Measurements from ENCODE around the gene PRRT2.

Gene PRRT2

DNA sequence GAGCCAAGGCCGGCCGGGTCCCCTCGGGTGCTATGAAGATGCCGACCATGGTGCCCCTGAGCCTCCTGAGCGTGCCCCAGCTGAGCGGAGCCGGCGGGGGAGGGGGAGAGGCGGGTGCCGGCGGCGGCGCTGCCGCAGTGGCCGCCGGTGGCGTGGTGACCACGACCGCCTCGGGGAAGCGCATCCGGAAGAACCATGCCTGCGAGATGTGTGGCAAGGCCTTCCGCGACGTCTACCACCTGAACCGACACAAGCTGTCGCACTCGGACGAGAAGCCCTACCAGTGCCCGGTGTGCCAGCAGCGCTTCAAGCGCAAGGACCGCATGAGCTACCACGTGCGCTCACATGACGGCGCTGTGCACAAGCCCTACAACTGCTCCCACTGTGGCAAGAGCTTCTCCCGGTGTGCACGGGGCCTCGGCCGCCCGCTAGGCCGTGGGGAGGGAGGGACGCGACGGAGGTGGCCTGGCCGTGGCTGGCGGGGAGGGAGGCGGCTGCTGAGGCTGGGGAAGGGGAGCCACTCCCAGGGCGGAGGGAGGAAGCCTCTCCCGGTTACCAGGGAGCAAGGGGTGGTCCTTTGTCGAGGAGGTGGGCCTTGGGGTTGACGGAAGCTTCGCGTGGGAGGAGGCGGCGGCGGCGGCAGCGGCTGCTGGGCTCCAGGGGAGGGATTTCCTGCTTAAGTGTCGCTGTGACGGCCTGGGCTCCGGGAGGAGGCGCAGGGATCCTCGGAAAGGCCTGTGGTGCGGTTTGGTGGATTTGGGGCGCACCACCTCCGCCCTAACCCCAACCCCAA lies 4.4 kb upstream of the PRRT2 start:
- no peaks in the 10 kb centered on the region for H3K27me3 ChIP-seq (ENCODE audit: control insufficient read depth, insufficient read depth, low read length)
- peaks cover 31% of the 10 kb centered on the region for H3K36me3 ChIP-seq (ENCODE audit: control insufficient read depth, low read depth, low read length)
- peak overlapping the region; percentile 86 for H3K4me3 ChIP-seq (ENCODE audit: low read length)
- peak overlapping the region; percentile 83 for H3K9ac ChIP-seq (ENCODE audit: low read length)
- peaks cover 35% of the 10 kb centered on the region for H3K4me1 ChIP-seq (ENCODE audit: control insufficient read depth, low read depth, low read length)
- no peak overlapping the region for H3K27ac ChIP-seq (ENCODE audit: low read length)
- no peaks in the 10 kb centered on the region for H3K9me3 ChIP-seq (ENCODE audit: control insufficient read depth, low read depth, low read length)

- H3K36me3 ChIP-seq (ENCODE audit: control insufficient read depth, low read depth, low read length) = peaks cover 24% of the 10 kb centered on the region
- H3K27me3 ChIP-seq (ENCODE audit: control insufficient read depth, insufficient read depth, low read length) = no peaks in the 10 kb centered on the region
- H3K9me3 ChIP-seq (ENCODE audit: control insufficient read depth, low read depth, low read length) = no peaks in the 10 kb centered on the region
- H3K9ac ChIP-seq (ENCODE audit: low read length) = peak overlapping the region; percentile 83
- H3K27ac ChIP-seq (ENCODE audit: low read length) = no peak overlapping the region
- peak overlapping the region; percentile 86 for H3K4me3 ChIP-seq (ENCODE audit: low read length)
- peaks cover 42% of the 10 kb centered on the region for H3K4me1 ChIP-seq (ENCODE audit: control insufficient read depth, low read depth, low read length)
Measured at GRCh38 chr16:29808219-29808900, 3.6 kb upstream of the PRRT2 start.

GRCh38 chr16:29809031-29809747 lies 2.8 kb upstream of the PRRT2 start:
- Histone ChIP-seq H3K4me3 (ENCODE audit: low read length) (peak overlapping the region; percentile 86), H3K9ac (ENCODE audit: low read length) (no peak overlapping the region), H3K36me3 (ENCODE audit: control insufficient read depth, low read depth, low read length) (peaks cover 19% of the 10 kb centered on the region), H3K27ac (ENCODE audit: low read length) (no peak overlapping the region), H3K9me3 (ENCODE audit: control insufficient read depth, low read depth, low read length) (no peaks in the 10 kb centered on the region), H3K27me3 (ENCODE audit: control insufficient read depth, insufficient read depth, low read length) (no peaks in the 10 kb centered on the region), H3K4me1 (ENCODE audit: control insufficient read depth, low read depth, low read length) (peaks cover 47% of the 10 kb centered on the region)

- H3K4me3 ChIP-seq (ENCODE audit: low read length) = peak overlapping the region; percentile 81
- H3K9ac ChIP-seq (ENCODE audit: low read length) = no peak overlapping the region
- peaks cover 42% of the 10 kb centered on the region for H3K4me1 ChIP-seq (ENCODE audit: control insufficient read depth, low read depth, low read length)
Measured at GRCh38 chr16:29809850-29810698, 1.9 kb upstream of the PRRT2 start.

GRCh38 chr16:29810699-29811169 lies 1.3 kb upstream of the PRRT2 start:
- Histone ChIP-seq H3K9me3 (ENCODE audit: control insufficient read depth, low read depth, low read length) (no peaks in the 10 kb centered on the region), H3K9ac (ENCODE audit: low read length) (peak overlapping the region; percentile 31), H3K4me1 (ENCODE audit: control insufficient read depth, low read depth, low read length) (peaks cover 42% of the 10 kb centered on the region), H3K4me3 (ENCODE audit: low read length) (peak overlapping the region; percentile 81), H3K36me3 (ENCODE audit: control insufficient read depth, low read depth, low read length) (peaks cover 16% of the 10 kb centered on the region), H3K27me3 (ENCODE audit: control insufficient read depth, insufficient read depth, low read length) (no peaks in the 10 kb centered on the region), H3K27ac (ENCODE audit: low read length) (no peak overlapping the region)

More at GRCh38 chr16:29809850-29810698, 1.9 kb upstream of the PRRT2 start:
- Histone ChIP-seq H3K9me3 (ENCODE audit: control insufficient read depth, low read depth, low read length) (no peaks in the 10 kb centered on the region), H3K27me3 (ENCODE audit: control insufficient read depth, insufficient read depth, low read length) (no peaks in the 10 kb centered on the region), H3K36me3 (ENCODE audit: control insufficient read depth, low read depth, low read length) (peaks cover 16% of the 10 kb centered on the region), H3K27ac (ENCODE audit: low read length) (no peak overlapping the region)

DNA sequence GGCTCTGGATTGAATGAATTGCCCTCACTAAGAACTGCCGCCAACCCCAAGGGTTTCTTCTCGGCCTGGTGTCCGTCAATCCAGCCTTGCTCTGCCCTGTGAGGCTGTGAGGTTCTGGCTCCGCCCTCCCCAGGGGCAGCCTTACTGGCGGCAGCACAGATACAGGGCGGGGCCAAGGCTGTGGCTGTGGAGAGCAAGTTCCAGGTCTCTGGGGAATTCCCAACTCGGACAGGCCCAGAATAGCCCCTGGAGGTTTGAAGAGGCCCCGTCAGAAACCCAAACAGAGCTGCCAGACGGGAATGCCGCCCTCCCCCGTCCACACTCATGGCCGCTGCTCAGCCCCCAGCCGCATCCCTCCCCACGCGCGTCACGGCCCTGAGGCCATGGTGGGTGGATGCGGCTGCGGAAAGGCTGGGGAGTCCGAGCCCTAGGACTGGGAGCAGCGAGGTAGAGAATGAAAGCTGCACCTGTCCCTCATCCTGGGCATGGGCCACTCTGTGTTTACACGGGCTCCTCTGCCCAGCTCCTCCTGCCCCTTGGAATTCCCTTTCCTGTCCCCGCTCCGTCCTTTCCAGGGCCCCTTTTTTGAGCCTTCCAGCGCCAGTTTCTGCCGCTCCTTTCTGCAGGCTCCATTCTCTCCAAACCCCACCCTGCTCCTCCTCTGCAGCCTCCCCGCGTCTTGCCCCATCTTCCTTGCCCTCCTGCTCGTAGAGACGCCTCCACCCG lies 660 bp upstream of the PRRT2 start:
- peak overlapping the region; percentile 72 for H3K9ac ChIP-seq (ENCODE audit: low read length)
- H3K27ac ChIP-seq (ENCODE audit: low read length) = peak overlapping the region; percentile 60
- H3K36me3 ChIP-seq (ENCODE audit: control insufficient read depth, low read depth, low read length) = peaks cover 16% of the 10 kb centered on the region
- H3K4me1 ChIP-seq (ENCODE audit: control insufficient read depth, low read depth, low read length) = peaks cover 42% of the 10 kb centered on the region
- peak overlapping the region; percentile 81 for H3K4me3 ChIP-seq (ENCODE audit: low read length)
- H3K9me3 ChIP-seq (ENCODE audit: control insufficient read depth, low read depth, low read length) = no peaks in the 10 kb centered on the region
- H3K27me3 ChIP-seq (ENCODE audit: control insufficient read depth, insufficient read depth, low read length) = no peaks in the 10 kb centered on the region

DNA sequence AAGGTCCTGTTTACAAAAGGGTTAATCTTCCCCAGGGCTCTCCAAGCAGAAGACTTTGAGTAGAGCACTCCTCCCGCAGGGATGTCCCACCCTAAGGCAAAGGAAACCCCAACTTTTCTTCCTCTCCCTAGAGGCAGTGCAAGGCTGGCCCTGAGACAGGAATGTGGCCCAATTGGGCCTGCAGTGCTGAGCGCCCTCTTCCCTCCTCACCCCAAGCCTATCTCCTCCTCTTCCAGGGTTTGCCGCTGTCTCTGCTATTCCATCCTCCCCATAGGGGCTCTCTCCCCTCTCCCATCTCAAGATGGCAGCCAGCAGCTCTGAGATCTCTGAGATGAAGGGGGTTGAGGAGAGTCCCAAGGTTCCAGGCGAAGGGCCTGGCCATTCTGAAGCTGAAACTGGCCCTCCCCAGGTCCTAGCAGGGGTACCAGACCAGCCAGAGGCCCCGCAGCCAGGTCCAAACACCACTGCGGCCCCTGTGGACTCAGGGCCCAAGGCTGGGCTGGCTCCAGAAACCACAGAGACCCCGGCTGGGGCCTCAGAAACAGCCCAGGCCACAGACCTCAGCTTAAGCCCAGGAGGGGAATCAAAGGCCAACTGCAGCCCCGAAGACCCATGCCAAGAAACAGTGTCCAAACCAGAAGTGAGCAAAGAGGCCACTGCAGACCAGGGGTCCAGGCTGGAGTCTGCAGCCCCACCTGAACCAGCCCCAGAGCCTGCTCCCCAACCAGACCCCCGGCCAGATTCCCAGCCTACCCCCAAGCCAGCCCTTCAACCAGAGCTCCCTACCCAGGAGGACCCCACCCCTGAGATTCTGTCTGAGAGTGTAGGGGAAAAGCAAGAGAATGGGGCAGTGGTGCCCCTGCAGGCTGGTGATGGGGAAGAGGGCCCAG lies 1.0 kb downstream of the PRRT2 start:
- H3K9me3 ChIP-seq (ENCODE audit: control insufficient read depth, low read depth, low read length) = no peaks in the 10 kb centered on the region
- no peaks in the 10 kb centered on the region for H3K27me3 ChIP-seq (ENCODE audit: control insufficient read depth, insufficient read depth, low read length)
- no peak overlapping the region for H3K27ac ChIP-seq (ENCODE audit: low read length)
- H3K4me1 ChIP-seq (ENCODE audit: control insufficient read depth, low read depth, low read length) = peaks cover 42% of the 10 kb centered on the region
- peak overlapping the region; percentile 72 for H3K9ac ChIP-seq (ENCODE audit: low read length)
- H3K4me3 ChIP-seq (ENCODE audit: low read length) = peak overlapping the region; percentile 81
- H3K36me3 ChIP-seq (ENCODE audit: control insufficient read depth, low read depth, low read length) = peaks cover 18% of the 10 kb centered on the region

DNA sequence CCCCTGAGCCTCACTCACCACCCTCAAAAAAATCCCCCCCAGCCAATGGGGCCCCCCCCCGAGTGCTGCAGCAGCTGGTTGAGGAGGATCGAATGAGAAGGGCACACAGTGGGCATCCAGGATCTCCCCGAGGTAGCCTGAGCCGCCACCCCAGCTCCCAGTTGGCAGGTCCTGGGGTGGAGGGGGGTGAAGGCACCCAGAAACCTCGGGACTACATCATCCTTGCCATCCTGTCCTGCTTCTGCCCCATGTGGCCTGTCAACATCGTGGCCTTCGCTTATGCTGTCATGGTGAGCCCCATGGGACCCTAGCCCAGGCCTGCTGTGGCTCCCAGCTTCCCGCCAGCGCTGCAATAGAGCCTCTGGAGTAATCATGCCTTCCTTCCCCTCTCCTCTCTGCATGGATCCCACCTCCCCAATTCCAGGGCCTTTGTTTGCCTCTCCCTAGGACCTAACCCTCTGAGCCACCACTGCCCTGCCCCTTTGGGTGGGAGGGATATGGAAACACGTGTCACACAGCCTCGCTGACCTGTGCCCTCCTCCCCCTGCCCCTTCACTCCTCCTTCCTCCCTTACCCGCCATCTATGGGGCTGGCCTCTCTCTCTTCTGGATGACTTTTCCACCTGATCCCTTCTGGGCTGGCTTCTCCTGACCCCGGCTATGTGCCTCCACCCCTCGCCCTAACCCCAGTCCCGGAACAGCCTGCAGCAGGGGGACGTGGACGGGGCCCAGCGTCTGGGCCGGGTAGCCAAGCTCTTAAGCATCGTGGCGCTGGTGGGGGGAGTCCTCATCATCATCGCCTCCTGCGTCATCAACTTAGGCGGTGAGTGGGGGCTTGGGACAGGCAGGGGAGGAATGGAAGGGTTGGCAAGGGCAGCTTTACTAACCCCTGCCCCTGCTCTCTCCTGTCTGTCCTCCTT lies 1.9 kb downstream of the PRRT2 start:
- Histone ChIP-seq H3K36me3 (ENCODE audit: control insufficient read depth, low read depth, low read length) (peaks cover 19% of the 10 kb centered on the region), H3K27ac (ENCODE audit: low read length) (no peak overlapping the region), H3K4me1 (ENCODE audit: control insufficient read depth, low read depth, low read length) (peaks cover 36% of the 10 kb centered on the region), H3K9ac (ENCODE audit: low read length) (peak overlapping the region; percentile 82), H3K9me3 (ENCODE audit: control insufficient read depth, low read depth, low read length) (no peaks in the 10 kb centered on the region), H3K27me3 (ENCODE audit: control insufficient read depth, insufficient read depth, low read length) (no peaks in the 10 kb centered on the region), H3K4me3 (ENCODE audit: low read length) (peak overlapping the region; percentile 70)

- Histone ChIP-seq H3K4me1 (ENCODE audit: control insufficient read depth, low read depth, low read length) (peaks cover 29% of the 10 kb centered on the region), H3K4me3 (ENCODE audit: low read length) (peak overlapping the region; percentile 70), H3K27ac (ENCODE audit: low read length) (no peak overlapping the region), H3K36me3 (ENCODE audit: control insufficient read depth, low read depth, low read length) (peaks cover 21% of the 10 kb centered on the region), H3K9ac (ENCODE audit: low read length) (peak overlapping the region; percentile 82), H3K27me3 (ENCODE audit: control insufficient read depth, insufficient read depth, low read length) (no peaks in the 10 kb centered on the region), H3K9me3 (ENCODE audit: control insufficient read depth, low read depth, low read length) (no peaks in the 10 kb centered on the region)
Measured at GRCh38 chr16:29814592-29814991, 2.6 kb downstream of the PRRT2 start.

All from iPS-18a (cell line).